SHP77 treated with DMSO at 0.1 percent for 48 hours (cell line): ENCODE results near the gene GTF2A1.
"Not testable (repeated sequence)": the region's sequence is repeated elsewhere in the genome, so short reads cannot be mapped to it uniquely, and the experiment has no call there.

Experiments used
- DNase-seq: peaks from one replicate; lab custom pipeline; 2025; lab: John Stamatoyannopoulos, UW

The GTF2A1 gene

DNA sequence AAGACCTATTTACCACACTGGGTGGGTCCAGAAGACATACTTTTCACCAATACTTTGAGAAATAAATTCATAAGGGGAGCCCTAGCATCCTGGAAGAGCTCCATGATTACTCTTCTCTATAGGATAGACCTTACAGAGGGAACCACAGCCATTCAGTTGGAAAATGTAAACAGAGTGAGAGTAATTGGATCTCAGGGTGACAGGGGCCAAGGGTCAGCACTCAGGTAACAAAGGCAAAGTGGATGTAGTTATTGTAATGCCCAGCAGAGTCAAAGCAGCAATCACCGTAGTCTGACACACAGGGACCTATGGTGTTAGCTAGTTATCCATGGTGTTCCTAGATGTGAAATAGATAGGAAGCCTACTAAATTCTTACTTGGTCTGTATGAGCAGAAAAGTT lies 10.8 kb upstream of the GTF2A1 start:
- no peak for DNase-seq

- DNase-seq: no peak
Observed at GRCh38 chr14:81224222-81224621, 3.5 kb upstream of the GTF2A1 start.

- not testable (repeated sequence) for DNase-seq
Observed at GRCh38 chr14:81223788-81224187, 3.0 kb upstream of the GTF2A1 start.

- DNase-seq: no peak
Observed at GRCh38 chr14:81222691-81223090, 1.9 kb upstream of the GTF2A1 start.

GRCh38 chr14:81222126-81222525 lies 1.4 kb upstream of the GTF2A1 start:
- DNase-seq: no peak

- DNase-seq: peak; percentile 36
Observed at GRCh38 chr14:81221579-81222102, 882 bp upstream of the GTF2A1 start.

- DNase-seq: no peak
Observed at GRCh38 chr14:81220580-81220829, 254 bp downstream of the GTF2A1 start.

- no peak for DNase-seq
Observed at GRCh38 chr14:81219759-81220579, 790 bp downstream of the GTF2A1 start.

DNA sequence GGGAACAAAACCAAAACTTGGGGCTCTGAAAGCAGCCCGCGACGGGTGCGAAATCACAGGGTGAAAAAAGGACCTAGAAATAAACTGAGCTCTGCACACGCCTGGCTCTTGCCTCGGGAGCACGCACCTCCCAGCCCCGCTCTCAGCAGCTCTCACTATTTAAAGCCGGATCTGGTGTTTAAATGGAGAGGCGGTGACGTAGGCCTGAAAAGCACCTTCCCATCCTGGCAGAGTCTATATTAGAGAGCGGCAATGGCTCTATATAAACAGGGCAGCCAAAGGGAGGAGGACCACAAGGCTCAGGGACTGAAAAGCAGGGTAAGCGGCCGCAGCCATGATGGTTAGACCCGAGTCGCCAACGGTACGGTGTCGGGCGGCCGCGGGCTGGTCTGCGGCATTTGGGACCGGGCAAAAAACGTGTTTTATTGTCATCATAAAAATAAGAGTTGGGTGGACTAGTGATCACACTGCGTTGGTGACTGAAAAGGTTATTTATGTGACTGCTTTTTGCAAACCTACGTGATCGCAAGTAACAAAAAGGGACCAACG lies 1.5 kb downstream of the GTF2A1 start:
- DNase-seq: peak; percentile 97

DNA sequence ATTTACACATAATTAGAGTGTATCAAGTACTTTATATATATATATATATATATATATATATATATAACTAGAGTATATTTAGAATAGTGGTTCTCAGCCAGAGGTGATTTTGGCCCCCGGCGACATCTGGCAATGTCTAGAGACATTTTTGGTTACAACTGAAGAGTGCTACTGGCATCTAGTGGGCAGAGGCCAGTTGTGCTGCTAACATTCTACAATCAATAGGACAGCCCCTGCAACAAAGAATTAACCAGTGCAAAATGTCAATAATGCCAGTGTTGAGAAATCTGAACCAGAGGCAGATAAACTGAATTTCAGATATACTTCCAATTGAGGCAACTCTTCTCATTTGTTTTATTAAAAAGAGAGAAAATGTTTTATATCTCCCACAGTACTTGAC lies 8.9 kb downstream of the GTF2A1 start:
- no peak for DNase-seq

GRCh38 chr14:81209167-81209836 lies 11.5 kb downstream of the GTF2A1 start:
- DNase-seq: no peak

GRCh38 chr14:81208489-81208888 lies 12.3 kb downstream of the GTF2A1 start:
- no peak for DNase-seq

GRCh38 chr14:81206115-81206514 lies 14.6 kb downstream of the GTF2A1 start:
- DNase-seq: no peak

DNA sequence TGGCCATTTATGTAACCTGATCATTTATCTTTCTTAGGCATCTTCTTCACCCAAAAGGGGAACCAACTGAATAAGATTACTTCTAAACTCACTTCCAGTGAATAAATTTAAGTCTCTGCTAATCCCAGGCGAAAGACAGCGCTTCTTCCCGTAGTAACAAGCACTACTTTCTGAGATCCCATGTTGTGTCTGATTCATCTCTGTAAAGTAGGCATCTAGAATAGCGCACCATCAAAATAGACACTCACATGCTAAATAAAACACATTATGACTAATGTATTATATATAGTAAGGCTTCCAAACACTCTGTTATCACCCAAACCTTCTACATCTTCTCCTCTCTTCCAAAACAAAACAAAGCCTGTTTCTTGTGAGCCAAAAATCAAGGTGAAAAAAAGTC lies 15.1 kb downstream of the GTF2A1 start:
- DNase-seq: no peak

GRCh38 chr14:81200054-81200453 lies 20.7 kb downstream of the GTF2A1 start:
- DNase-seq: no peak

- no peak for DNase-seq
Observed at GRCh38 chr14:81199084-81199483, 21.7 kb downstream of the GTF2A1 start.

GRCh38 chr14:81198651-81199050 lies 22.1 kb downstream of the GTF2A1 start:
- no peak for DNase-seq

GRCh38 chr14:81193924-81194633 lies 26.7 kb downstream of the GTF2A1 start:
- no peak for DNase-seq

- DNase-seq: no peak
Observed at GRCh38 chr14:81192594-81192993, 28.2 kb downstream of the GTF2A1 start.

DNA sequence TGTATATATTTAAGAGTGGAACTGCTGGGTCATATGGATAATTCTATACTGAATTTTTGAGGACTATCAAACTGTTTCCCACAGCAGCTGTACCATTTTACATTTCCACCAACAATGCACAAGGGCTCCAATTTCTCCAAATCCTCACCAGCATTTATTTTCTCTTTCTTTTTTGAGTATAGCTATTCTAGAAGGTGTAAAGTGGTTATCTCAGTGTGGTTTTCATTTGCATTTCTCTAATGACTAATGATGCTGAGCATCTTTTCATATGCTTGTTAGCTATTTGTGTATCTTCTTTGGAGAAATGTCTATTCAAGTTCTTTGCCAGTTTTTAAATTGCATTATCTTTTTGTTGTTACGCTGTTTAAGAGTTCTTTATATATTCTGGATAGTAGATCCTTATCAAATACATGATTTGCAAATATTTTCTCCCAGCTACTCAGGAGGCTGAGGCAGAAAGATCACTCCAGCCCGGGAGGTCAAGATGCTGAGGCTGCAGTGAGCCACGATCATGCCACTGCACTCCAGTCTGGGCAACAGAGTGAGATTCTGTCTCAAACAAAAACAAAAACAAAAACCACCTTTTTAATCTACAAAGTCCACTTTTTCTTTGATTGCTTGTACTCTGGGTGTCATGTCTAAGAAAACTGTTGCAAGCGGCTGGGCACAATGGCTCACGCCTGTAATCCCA lies 32.8 kb downstream of the GTF2A1 start:
- no peak for DNase-seq

DNA sequence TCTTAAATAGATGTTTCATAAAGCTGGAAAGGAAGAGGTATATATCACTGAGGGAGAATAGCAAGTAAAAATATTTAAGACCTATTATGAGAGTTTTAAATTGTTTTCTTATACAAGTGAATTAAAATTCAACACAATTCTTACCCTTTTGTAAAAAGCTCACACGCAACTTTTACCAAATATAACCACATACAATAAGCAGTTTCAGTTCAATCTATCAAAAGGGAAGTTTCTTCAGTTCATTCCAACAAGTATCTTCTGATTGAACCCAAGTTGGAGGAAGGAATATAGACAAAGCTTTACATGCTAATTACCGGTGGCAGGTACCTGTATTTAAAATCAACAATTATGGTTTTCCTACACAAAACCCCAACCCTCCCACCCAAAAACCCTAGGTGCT lies 41.1 kb downstream of the GTF2A1 start:
- DNase-seq: no peak

DNA sequence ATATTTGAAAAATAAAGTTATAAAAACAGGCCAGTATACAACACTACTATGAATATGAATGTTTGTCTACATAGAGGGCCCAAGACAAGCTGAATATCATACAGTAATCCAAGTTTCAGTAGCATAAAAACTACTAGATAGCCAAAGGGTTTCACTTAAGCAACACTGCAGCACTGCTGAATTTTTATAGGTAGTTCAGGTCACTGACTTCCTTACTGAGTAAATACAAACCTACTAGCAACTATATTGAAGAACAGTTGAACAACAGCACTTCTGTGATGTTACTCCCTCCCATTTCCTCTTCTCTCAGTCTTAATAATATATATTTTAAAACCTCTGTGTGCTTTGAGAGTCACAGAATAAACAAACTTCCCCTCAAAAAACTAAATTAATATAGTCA lies 42.7 kb downstream of the GTF2A1 start:
- DNase-seq: no peak
